Measurements from ENCODE around the gene MXD4. TPM values are rescaled to one million over a fixed set of nuclear protein-coding genes. Genes with fewer than 3 reads are reported as not detected.

The MXD4 gene
- total RNA-seq, 1 experiment from 2014 or later: 22.3 TPM

GRCh38 chr4:2262145-2262943 lies 435 bp upstream of the MXD4 start:
- Mint-ChIP-seq H3K4me3 (ENCODE audit: unreplicated experiment) (peak overlapping the region; percentile 72), H3K27me3 (ENCODE audit: insufficient read depth, unreplicated experiment) (no peaks in the 10 kb centered on the region), H3K27ac (ENCODE audit: unreplicated experiment) (no peak overlapping the region), H3K9me3 (ENCODE audit: unreplicated experiment) (no peaks in the 10 kb centered on the region), H3K36me3 (ENCODE audit: insufficient read depth, unreplicated experiment) (no peaks in the 10 kb centered on the region), H3K4me1 (ENCODE audit: low read depth, unreplicated experiment) (no peaks in the 10 kb centered on the region)
- Histone ChIP-seq H3K9me3 (no peaks in the 10 kb centered on the region), H3K4me3 (ENCODE audit: low read depth, low read length) (peak overlapping the region; percentile 63), H3K27me3 (replicated peaks; ENCODE audit: control insufficient read depth, insufficient read depth, low read length) (no peaks in the 10 kb centered on the region), H3K4me1 (0 out of 2 replicates have a peak, but pooled peaks cover 5% of the 10 kb centered on the region), H3K36me3 (ENCODE audit: control insufficient read depth, insufficient read depth, low read length) (no peaks in the 10 kb centered on the region)
- no TSS peak for BruUV-seq (replicated peaks)
- ChIA-PET POLR2A (interaction anchor here (0.6 to 1.0 kb wide), 6 partner anchors 21 to 541 kb away, joined by 3 to 14 read pairs (median 6); partner anchors contain the start of genes FAM193A, HAUS3, POLN and RNF4), CTCF (interaction anchor here (0.6 to 1.5 kb wide), 5 partner anchors 42 to 1315 kb away, joined by 3 to 6 read pairs (median 3); partner anchors contain the start of genes CFAP99 and ZFYVE28)
- TF ChIP-seq CTCF (IDR thresholded peaks at IDR 0.05; ENCODE audit: insufficient read depth in 1 of 2, low read depth in 1 of 2, low read length in 1 of 2, severe bottlenecking in 1 of 2, unreplicated experiment in 1 of 2): no peak
- intact Hi-C loops (cut with micrococcal nuclease; ENCODE audit: unreplicated experiment): loop anchor here (1.0 to 5.0 kb wide), 4 partner anchors 20 to 550 kb away; partner anchors contain the start of genes CFAP99, HAUS3, POLN and RNF4
- DNase-seq: peak; percentile 98

- TF ChIP-seq CTCF (IDR thresholded peaks at IDR 0.05; ENCODE audit: insufficient read depth in 1 of 2, low read depth in 1 of 2, low read length in 1 of 2, severe bottlenecking in 1 of 2, unreplicated experiment in 1 of 2): no peak
- no peaks in the 10 kb centered on the region for H3K27me3 Mint-ChIP-seq (ENCODE audit: insufficient read depth, unreplicated experiment)
- BruUV-seq (replicated peaks): no TSS peak
- no peak overlapping the region for H3K27ac Mint-ChIP-seq (ENCODE audit: unreplicated experiment)
- Histone ChIP-seq H3K4me3 (ENCODE audit: low read depth, low read length) (peak overlapping the region; percentile 56), H3K36me3 (ENCODE audit: control insufficient read depth, insufficient read depth, low read length) (no peaks in the 10 kb centered on the region), H3K4me1 (0 out of 2 replicates have a peak, but pooled peaks cover 5% of the 10 kb centered on the region), H3K9me3 (no peaks in the 10 kb centered on the region), H3K27me3 (replicated peaks; ENCODE audit: control insufficient read depth, insufficient read depth, low read length) (no peaks in the 10 kb centered on the region)
- no peaks in the 10 kb centered on the region for H3K9me3 Mint-ChIP-seq (ENCODE audit: unreplicated experiment)
- intact Hi-C loops (cut with micrococcal nuclease; ENCODE audit: unreplicated experiment): loop anchor here (5.0 kb wide), 1 partner anchor 549 kb away; the partner anchor contains the start of gene SLBP
- POLR2A ChIA-PET: interaction anchor here (0.6 to 1.0 kb wide), 2 partner anchors 20 to 220 kb away, joined by 3 to 14 read pairs; partner anchors contain the start of genes HAUS3 and POLN
- CTCF ChIA-PET: interaction anchor here (1.0 to 1.4 kb wide), 2 partner anchors 41 to 158 kb away, joined by 6 read pairs; partner anchors contain the start of genes CFAP99 and ZFYVE28
- H3K4me3 Mint-ChIP-seq (ENCODE audit: unreplicated experiment): peak overlapping the region; percentile 64
- no peaks in the 10 kb centered on the region for H3K36me3 Mint-ChIP-seq (ENCODE audit: insufficient read depth, unreplicated experiment)
- H3K4me1 Mint-ChIP-seq (ENCODE audit: low read depth, unreplicated experiment): no peaks in the 10 kb centered on the region
- peak; percentile 30 to 67 for DNase-seq
Observed at GRCh38 chr4:2261110-2261852, 628 bp downstream of the MXD4 start.

Data from Caco-2 (cell line).